RWPE1 (cell line): ENCODE data around the gene MAB21L2.

ENCODE experiments used
- CTCF ChIA-PET: fragments of 350-600 bp; sonication (Branson Sonifier 250); formaldehyde crosslinking; extraction: SDS; loops from one replicate; lab custom pipeline; 2021; lab: Yijun Ruan, JAX
- POLR2A ChIA-PET: fragments of 400-600 bp; formaldehyde crosslinking; extraction: SDS; loops from one replicate; lab custom pipeline; 2020; ENCODE audit warnings: antibody characterized with exemption; ENCODE audit not compliant: low non-redundant PET; lab: Yijun Ruan, JAX
- DNase-seq: peaks from one replicate; pipeline ENCODE4 v3.0.0; 2012; ENCODE audit warnings: low spot score
- H3K27ac ChIP-seq: fragments of 450-650 bp; 2 replicates; pipeline ENCODE4 v1.5.1; 2017
- TF ChIP-seq, protein P1 (sequence below): fragments of 450-650 bp; conservative IDR thresholded peaks from 2 replicates; pipeline ENCODE4 v1.5.1; 2017; ENCODE audit warnings: low read depth, mild to moderate bottlenecking

MAB21L2 gene

DNA sequence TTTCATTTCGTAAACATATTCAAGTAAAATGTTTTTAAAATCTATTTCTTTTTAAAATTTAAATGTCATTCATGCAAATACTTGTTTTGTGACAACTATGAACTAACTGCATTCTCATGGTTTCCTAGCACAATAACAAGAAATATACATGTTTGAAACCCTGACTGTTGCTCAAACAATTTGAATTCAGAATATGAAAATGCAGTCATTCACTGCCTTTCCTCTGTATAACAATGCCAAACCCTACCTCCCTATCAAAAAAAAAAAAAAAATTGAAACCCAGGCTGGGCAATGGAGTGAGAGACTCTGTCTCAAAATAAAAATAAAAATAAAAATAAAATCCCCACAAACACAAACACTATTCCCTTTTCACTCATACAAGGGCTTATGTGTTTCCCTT lies 42.1 kb downstream of the MAB21L2 start:
- CTCF ChIA-PET, result no interaction called here
- H3K27ac ChIP-seq, result no peak overlapping the region
- DNase-seq, result no peak
- POLR2A ChIA-PET, result no interaction called here
- TF ChIP-seq, protein P1, sequence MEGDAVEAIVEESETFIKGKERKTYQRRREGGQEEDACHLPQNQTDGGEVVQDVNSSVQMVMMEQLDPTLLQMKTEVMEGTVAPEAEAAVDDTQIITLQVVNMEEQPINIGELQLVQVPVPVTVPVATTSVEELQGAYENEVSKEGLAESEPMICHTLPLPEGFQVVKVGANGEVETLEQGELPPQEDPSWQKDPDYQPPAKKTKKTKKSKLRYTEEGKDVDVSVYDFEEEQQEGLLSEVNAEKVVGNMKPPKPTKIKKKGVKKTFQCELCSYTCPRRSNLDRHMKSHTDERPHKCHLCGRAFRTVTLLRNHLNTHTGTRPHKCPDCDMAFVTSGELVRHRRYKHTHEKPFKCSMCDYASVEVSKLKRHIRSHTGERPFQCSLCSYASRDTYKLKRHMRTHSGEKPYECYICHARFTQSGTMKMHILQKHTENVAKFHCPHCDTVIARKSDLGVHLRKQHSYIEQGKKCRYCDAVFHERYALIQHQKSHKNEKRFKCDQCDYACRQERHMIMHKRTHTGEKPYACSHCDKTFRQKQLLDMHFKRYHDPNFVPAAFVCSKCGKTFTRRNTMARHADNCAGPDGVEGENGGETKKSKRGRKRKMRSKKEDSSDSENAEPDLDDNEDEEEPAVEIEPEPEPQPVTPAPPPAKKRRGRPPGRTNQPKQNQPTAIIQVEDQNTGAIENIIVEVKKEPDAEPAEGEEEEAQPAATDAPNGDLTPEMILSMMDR, result no peak

DNA sequence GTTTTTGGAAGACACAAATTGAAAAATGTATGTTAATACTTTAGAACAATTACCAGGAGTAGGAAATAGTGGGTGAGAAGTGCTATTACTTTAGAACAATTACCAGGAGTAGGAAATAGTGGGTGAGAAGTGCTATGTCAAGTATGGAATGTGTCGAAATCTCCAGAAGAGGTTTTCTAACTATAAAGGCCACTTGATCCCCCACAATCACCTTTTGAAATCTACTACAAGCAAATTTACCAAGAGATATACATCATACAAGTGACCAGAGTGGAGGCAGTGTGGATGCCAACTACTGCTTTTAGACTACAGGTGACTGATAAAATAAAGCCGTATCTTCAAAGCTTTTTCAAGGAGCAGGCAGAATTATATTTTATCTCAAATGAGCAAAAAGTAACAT lies 43.1 kb downstream of the MAB21L2 start:
- ChIA-PET CTCF (interaction anchor here (0.5 to 0.6 kb wide), 2 partner anchors 27 to 126 kb away, joined by 3 to 5 read pairs; no protein-coding TSS in a partner anchor), POLR2A (no interaction called here)
- no peak for DNase-seq
- H3K27ac ChIP-seq, result no peak overlapping the region
- TF ChIP-seq, protein P1, result no peak

DNA sequence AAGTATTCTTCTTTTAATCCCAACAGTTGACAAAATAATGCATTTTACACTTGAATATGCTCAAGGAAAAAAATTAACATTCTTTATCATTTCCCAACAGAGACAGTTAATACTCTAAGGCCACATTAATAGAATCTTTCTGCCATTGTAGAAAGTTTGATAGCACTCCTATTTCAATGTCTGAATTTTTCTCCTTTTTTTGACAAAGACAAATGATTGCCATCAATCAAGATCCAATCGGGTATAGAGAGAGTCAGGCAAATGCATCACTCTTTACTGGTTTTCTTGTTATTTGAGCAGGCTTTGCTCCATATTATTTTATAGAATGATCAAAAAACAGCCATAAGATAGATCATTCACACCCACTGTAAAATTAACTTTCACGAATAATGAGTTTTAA lies 46.1 kb downstream of the MAB21L2 start:
- POLR2A ChIA-PET, result no interaction called here
- TF ChIP-seq, protein P1, result no peak
- H3K27ac ChIP-seq, result no peak overlapping the region
- CTCF ChIA-PET, result no interaction called here
- no peak for DNase-seq

DNA sequence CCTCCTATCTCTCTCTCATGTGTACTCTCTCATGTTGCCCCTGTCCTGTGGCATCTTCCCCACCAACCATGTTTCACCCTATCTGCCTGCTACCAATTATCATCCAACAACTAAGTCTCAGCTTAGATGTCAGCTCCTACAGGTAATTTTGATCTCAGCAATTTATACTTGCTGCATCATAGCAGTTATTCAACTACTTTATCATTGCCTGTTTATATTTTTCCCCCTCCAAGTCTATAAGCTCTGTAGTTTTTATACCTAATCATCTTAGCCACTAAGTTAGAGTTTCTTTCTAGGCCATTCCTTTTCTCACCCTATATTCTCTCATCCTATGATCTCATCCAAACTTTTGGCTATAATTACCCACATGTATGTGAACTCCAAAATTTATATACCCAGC lies 50.7 kb downstream of the MAB21L2 start:
- CTCF ChIA-PET, result no interaction called here
- no peak for DNase-seq
- POLR2A ChIA-PET, result no interaction called here
- TF ChIP-seq, protein P1, result no peak
- no peak overlapping the region for H3K27ac ChIP-seq
